IMR-90 (cell line): ENCODE measurements around the gene MRFAP1L1. TPM values are rescaled to one million over a fixed set of nuclear protein-coding genes. Genes with fewer than 3 reads are reported as not detected.
A peak's percentile ranks its signal among the peaks of the same experiment; 100 is the strongest.

ENCODE experiments used
- ATAC-seq: fragments of 200-7000 bp; cut with Tn5 transposase; 2 replicates; pipeline ENCODE4 v1.9.1; 2020; ENCODE audit warnings: low read depth, mild to moderate bottlenecking, moderate library complexity
- BruUV-seq: library from RNA; stranded (reverse); fragments of 400-500 nt; replicated peaks from 2 replicates; lab custom pipeline; 2021; lab: Mats Ljungman, UMichigan
- CTCF ChIA-PET: fragments of 300-600 bp; formaldehyde crosslinking; extraction: SDS; loops from one replicate; lab custom pipeline; 2021; ENCODE audit warnings: antibody characterized with exemption; lab: Yijun Ruan, JAX
- POLR2A ChIA-PET: fragments of 300-600 bp; sonication (Branson Sonifier 250); formaldehyde crosslinking; loops from one replicate; lab custom pipeline; 2022; ENCODE audit warnings: antibody characterized with exemption; ENCODE audit not compliant: unreplicated experiment; lab: Charles Lee
- DNase-seq: peaks from one replicate; pipeline ENCODE4 v3.0.0; 2013
- H2AFZ ChIP-seq: replicated peaks from 2 replicates; pipeline ENCODE3; 2013; ENCODE audit warnings: low read length, mild to moderate bottlenecking; ENCODE audit not compliant: poor library complexity
- H2AK5ac ChIP-seq: 2 replicates; pipeline ENCODE4 v1.6.1; 2013; ENCODE audit warnings: low read depth, low read length, inconsistent platforms
- H2AK9ac ChIP-seq: replicated peaks from 2 replicates; pipeline ENCODE3; 2013; ENCODE audit warnings: mild to moderate bottlenecking, low read depth, low read length, moderate library complexity; ENCODE audit not compliant: poor library complexity
- H2BK120ac ChIP-seq: 2 replicates; pipeline ENCODE4 v1.6.1; 2013; ENCODE audit warnings: low read depth, low read length, inconsistent platforms
- H2BK15ac ChIP-seq: 3 replicates; pipeline ENCODE4 v1.6.1; 2013; ENCODE audit warnings: low read depth, low read length, inconsistent platforms
- H2BK20ac ChIP-seq: 2 replicates; pipeline ENCODE4 v1.6.1; 2013; ENCODE audit warnings: low read depth, mild to moderate bottlenecking, inconsistent platforms, low read length, moderate library complexity
- H2BK5ac ChIP-seq: 2 replicates; pipeline ENCODE4 v1.6.1; 2013; ENCODE audit warnings: mild to moderate bottlenecking, low read depth, low read length, inconsistent platforms; ENCODE audit not compliant: poor library complexity, severe bottlenecking
- H3K14ac ChIP-seq: replicated peaks from 2 replicates; pipeline ENCODE4 v1.6.1; 2013; ENCODE audit warnings: low read depth, low read length, inconsistent platforms
- H3K18ac ChIP-seq: 2 replicates; pipeline ENCODE4 v1.6.1; 2013; ENCODE audit warnings: low read depth, low read length, control low read depth
- H3K23ac ChIP-seq: 2 replicates; pipeline ENCODE4 v1.6.1; 2013; ENCODE audit warnings: low read depth, low read length, inconsistent platforms
- H3K27ac ChIP-seq: 2 replicates; pipeline ENCODE4 v1.5.1; 2013; ENCODE audit warnings: mild to moderate bottlenecking, control low read depth, low read length; ENCODE audit not compliant: insufficient read depth
- H3K27me3 ChIP-seq: 2 replicates; pipeline ENCODE4 v1.6.1; 2013; ENCODE audit warnings: low read length; ENCODE audit not compliant: control insufficient read depth, insufficient read depth
- H3K36me3 ChIP-seq: 2 replicates; pipeline ENCODE4 v1.6.1; 2013; ENCODE audit warnings: low read length, mixed read lengths; ENCODE audit not compliant: control insufficient read depth, insufficient read depth
- H3K4ac ChIP-seq: 2 replicates; pipeline ENCODE4 v1.6.1; 2013; ENCODE audit warnings: low read depth, low read length, inconsistent platforms
- H3K4me1 ChIP-seq: 2 replicates; pipeline ENCODE4 v1.6.1; 2013; ENCODE audit warnings: low read length, mixed read lengths; ENCODE audit not compliant: control insufficient read depth, insufficient read depth
- H3K4me2 ChIP-seq: 2 replicates; pipeline ENCODE4 v1.6.1; 2013; ENCODE audit warnings: low read depth, mild to moderate bottlenecking, control low read depth, low read length, moderate library complexity
- H3K4me3 ChIP-seq: 2 replicates; pipeline ENCODE4 v1.5.1; 2013; ENCODE audit warnings: low read depth, mild to moderate bottlenecking, control low read depth, low read length, moderate library complexity; ENCODE audit not compliant: insufficient read depth
- H3K56ac ChIP-seq: 2 replicates; pipeline ENCODE4 v1.6.1; 2013; ENCODE audit warnings: low read length, inconsistent platforms; ENCODE audit not compliant: insufficient read depth; ENCODE audit errors: extremely low read depth
- H3K79me1 ChIP-seq, 2 experiments: 2 replicates each; pipeline ENCODE4 v1.6.1; 2013; ENCODE audit warnings: low read length in 2 of 2, inconsistent platforms in 1 of 2, low read depth in 1 of 2
- H3K9ac ChIP-seq: 2 replicates; pipeline ENCODE4 v1.6.1; 2013; ENCODE audit warnings: low read depth, low read length, control low read depth
- H3K9me1 ChIP-seq: 2 replicates; pipeline ENCODE4 v1.6.1; 2013; ENCODE audit warnings: low read length, inconsistent platforms; ENCODE audit not compliant: insufficient read depth
- H3K9me3 ChIP-seq: 2 replicates; pipeline ENCODE4 v1.6.1; 2013; ENCODE audit warnings: low read length; ENCODE audit not compliant: control insufficient read depth, insufficient read depth
- H4K20me1 ChIP-seq: 2 replicates; pipeline ENCODE4 v1.6.1; 2013; ENCODE audit warnings: low read length, inconsistent platforms; ENCODE audit not compliant: insufficient read depth
- H4K5ac ChIP-seq: 2 replicates; pipeline ENCODE4 v1.6.1; 2013; ENCODE audit warnings: mild to moderate bottlenecking, low read depth, low read length, control low read depth
- H4K8ac ChIP-seq, 2 experiments: 2 replicates each; pipeline ENCODE4 v1.6.1; 2013; ENCODE audit warnings: low read depth in 2 of 2, low read length in 2 of 2, control low read depth in 1 of 2, inconsistent platforms in 1 of 2
- H4K91ac ChIP-seq: 2 replicates; pipeline ENCODE4 v1.6.1; 2013; ENCODE audit warnings: low read depth, low read length, inconsistent platforms; ENCODE audit not compliant: insufficient read depth
- BHLHE40 ChIP-seq: fragments of 150-350 bp; IDR thresholded peaks from 2 replicates; pipeline ENCODE4 v1.6.1; 2016; ENCODE audit warnings: mild to moderate bottlenecking, low read depth, low read length
- CHD1 ChIP-seq: IDR thresholded peaks from 2 replicates; pipeline ENCODE4 v1.6.1; 2012; ENCODE audit warnings: low read depth, low read length, improper control_type of control experiment
- FOS ChIP-seq: fragments of 150-350 bp; IDR thresholded peaks from 2 replicates; pipeline ENCODE4 v1.6.1; 2016; ENCODE audit warnings: low read depth, low read length
- MAFK ChIP-seq: IDR thresholded peaks from 2 replicates; pipeline ENCODE4 v1.6.1; 2012; ENCODE audit warnings: low read depth, low read length, improper control_type of control experiment
- MAZ ChIP-seq: IDR thresholded peaks from 2 replicates; pipeline ENCODE4 v1.6.1; 2012; ENCODE audit warnings: low read depth, mild to moderate bottlenecking, low read length, improper control_type of control experiment, moderate library complexity, borderline replicate concordance
- MXI1 ChIP-seq: IDR thresholded peaks from 2 replicates; pipeline ENCODE4 v1.6.1; 2012; ENCODE audit warnings: low read depth, mild to moderate bottlenecking, low read length, moderate library complexity, borderline replicate concordance
- RAD21 ChIP-seq: IDR thresholded peaks from 2 replicates; pipeline ENCODE4 v1.6.1; 2012; ENCODE audit warnings: low read length, improper control_type of control experiment
- RCOR1 ChIP-seq: IDR thresholded peaks from 2 replicates; pipeline ENCODE4 v1.6.1; 2012; ENCODE audit warnings: mild to moderate bottlenecking, low read length, improper control_type of control experiment; ENCODE audit not compliant: insufficient replicate concordance
- WGBS, 2 experiments: methylation state at CpG; one replicate each; pipeline versions ENCODE4 v1.1.5 to v1.1.7; 2013; ENCODE audit warnings: missing lambda C conversion rate in 2 of 2; ENCODE audit not compliant: insufficient read length in 1 of 2; ENCODE audit errors: extremely low coverage in 2 of 2; 5-methylcytosine and 5-hydroxymethylcytosine counted together
- dilution Hi-C: fragments of 300-500 bp; cut with HindIII; formaldehyde crosslinking; loops from one replicate; pipeline ENCODE4 v1.14.3; 2018; ENCODE audit warnings: low sequenced_read_pairs; ENCODE audit not compliant: unreplicated experiment
- in situ Hi-C: fragments of 300-500 bp; cut with MboI; formaldehyde crosslinking; loops from 3 replicates; pipeline ENCODE4 v1.14.3; 2019; ENCODE audit warnings: low sequenced_read_pairs, inconsistent platforms, mixed read lengths
- intact Hi-C: fragments of 100-400 bp; cut with micrococcal nuclease; formaldehyde crosslinking; loops from 2 replicates; pipeline ENCODE4 v1.10.0; 2022
- polyA plus RNA-seq, 3 experiments: library from polyadenylated mRNA; depleted of rRNA; stranded (reverse); fragments of >200 nt; gene quantifications; 2 replicates each; pipeline ENCODE4 v1.2.3, GENCODE V29; 2012; ENCODE audit warnings: low replicate concordance in 1 of 3
- total RNA-seq: library from RNA; depleted of rRNA; stranded (reverse); fragments of >200 nt; gene quantifications from 2 replicates; pipeline ENCODE4 v1.2.3, GENCODE V29; 2012
- TF ChIP-seq, protein P1 (sequence below): fragments of 150-350 bp; IDR thresholded peaks from 2 replicates; pipeline ENCODE4 v1.6.1; 2017; ENCODE audit warnings: mild to moderate bottlenecking, antibody characterized with exemption, low read length, low read depth

Gene MRFAP1L1
- total and polyA plus RNA-seq, 2 of the 4 experiments (the other 2 are of a cell fraction), result 31.7 to 47.0 TPM

DNA sequence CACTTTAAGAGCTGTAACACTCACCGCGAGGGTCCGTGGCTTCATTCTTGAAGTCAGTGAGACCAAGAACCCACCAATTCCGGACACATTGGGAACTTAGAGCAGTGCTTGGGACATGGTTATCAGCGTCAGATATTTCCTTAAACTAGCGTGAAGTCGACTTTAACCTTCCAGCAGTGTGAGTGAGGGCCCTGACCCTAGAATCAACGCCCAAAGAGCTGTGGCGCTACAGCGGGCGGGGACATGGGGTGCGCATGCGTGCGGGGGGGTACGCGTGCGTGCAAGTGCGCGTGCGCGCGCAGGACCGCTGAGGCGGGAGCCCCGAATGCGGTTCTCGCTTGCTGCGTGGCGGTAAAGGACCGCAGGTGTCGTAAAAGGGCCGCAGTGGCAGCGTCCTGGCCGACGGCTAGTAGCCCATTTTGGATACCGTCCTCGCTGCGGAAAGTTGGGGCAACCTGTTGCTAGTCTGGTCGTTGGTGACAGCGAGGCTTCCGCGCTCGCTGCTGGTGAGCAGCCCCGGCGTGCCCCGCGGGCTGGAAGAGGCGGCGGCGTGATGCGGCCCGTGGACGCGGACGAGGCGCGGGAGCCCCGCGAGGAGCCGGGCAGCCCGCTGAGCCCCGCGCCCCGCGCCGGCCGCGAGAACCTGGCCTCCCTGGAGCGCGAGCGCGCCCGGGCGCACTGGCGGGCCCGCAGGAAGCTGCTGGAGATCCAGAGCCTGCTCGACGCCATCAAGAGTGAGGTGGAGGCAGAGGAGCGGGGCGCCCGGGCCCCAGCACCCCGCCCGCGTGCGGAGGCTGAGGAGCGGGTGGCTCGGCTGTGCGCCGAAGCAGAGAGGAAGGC, 35.8 kb downstream of the MRFAP1L1 start:
- intact Hi-C loops, result no loop called here
- no peak overlapping the region for H3K56ac ChIP-seq
- dilution Hi-C loops, result no loop called here

More for the DNA sequence above, 35.8 kb downstream of the MRFAP1L1 start:
- Histone ChIP-seq H3K9me3 (no peaks in the 10 kb centered on the region), H2BK5ac (peak overlapping the region; percentile 70), H2AK9ac (peak overlapping the region; percentile 77), H3K18ac (peak overlapping the region; percentile 79; the same call in 1 of the 2 replicates), H3K4me2 (peak overlapping the region; percentile 99), H3K4ac (peak overlapping the region; percentile 77), H4K91ac (peak overlapping the region; percentile 92), H3K27me3 (no peaks in the 10 kb centered on the region), H3K14ac (peak overlapping the region; percentile 93), H2BK15ac (peak overlapping the region; percentile 88; the same call in 1 of the 3 replicates), H3K23ac (peak overlapping the region; percentile 86; the same call in 1 of the 2 replicates), H2BK20ac (no peak overlapping the region), H2AFZ (peak overlapping the region; percentile 95), H3K9ac (peak overlapping the region; percentile 75), H4K8ac (peak overlapping the region; percentile 95 to 99), H3K4me3 (peak overlapping the region; percentile 61), H3K9me1 (peaks cover 29% of the 10 kb centered on the region), H4K5ac (peak overlapping the region; percentile 97), H2AK5ac (no peak overlapping the region), H3K36me3 (peaks cover 9% of the 10 kb centered on the region), H4K20me1 (peaks cover 22% of the 10 kb centered on the region), H3K27ac (peak overlapping the region; percentile 20), H3K79me1 (peaks cover 29 to 38% of the 10 kb centered on the region in 2 experiments; a peak in 3 of 4 replicates), H3K4me1 (peaks cover 17% of the 10 kb centered on the region), H2BK120ac (peak overlapping the region; percentile 50)
- DNase-seq (peak; percentile 96), ATAC-seq (peak; percentile 92)
- TF ChIP-seq RCOR1 (no peak), FOS (no peak), RAD21 (no peak; the same call in 1 of the 2 replicates), BHLHE40 (peak; percentile 18; the same call in 1 of the 2 replicates), MAZ (peak; percentile 49; the same call in 1 of the 2 replicates), MAFK (no peak), CHD1 (no peak), MXI1 (peak; percentile 93)
- TF ChIP-seq, protein P1, sequence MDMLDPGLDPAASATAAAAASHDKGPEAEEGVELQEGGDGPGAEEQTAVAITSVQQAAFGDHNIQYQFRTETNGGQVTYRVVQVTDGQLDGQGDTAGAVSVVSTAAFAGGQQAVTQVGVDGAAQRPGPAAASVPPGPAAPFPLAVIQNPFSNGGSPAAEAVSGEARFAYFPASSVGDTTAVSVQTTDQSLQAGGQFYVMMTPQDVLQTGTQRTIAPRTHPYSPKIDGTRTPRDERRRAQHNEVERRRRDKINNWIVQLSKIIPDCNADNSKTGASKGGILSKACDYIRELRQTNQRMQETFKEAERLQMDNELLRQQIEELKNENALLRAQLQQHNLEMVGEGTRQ, result 0 out of 2 replicates have a peak, but pooled peaks have one; percentile 1
- ChIA-PET POLR2A (interaction anchor here (1.2 kb wide), 1 partner anchor 43 kb away, joined by 4 read pairs; no protein-coding TSS in a partner anchor), CTCF (interaction anchor here (1.0 to 1.6 kb wide), 2 partner anchors 26 to 35 kb away, joined by 3 to 4 read pairs; no protein-coding TSS in a partner anchor)
- in situ Hi-C loops, result no loop called here
- BruUV-seq, result no TSS peak
- 1% methylated on average over 53 of the region's 89 CpGs; no CpG with 5 or more reads in 1 of the 2 experiments for WGBS, 2 experiments
